HCT116 (cell line): ENCODE measurements around the gene FOXO3. TPM values are rescaled to one million over a fixed set of nuclear protein-coding genes. Genes with fewer than 3 reads are reported as not detected.

Experiments used
- ATAC-seq: fragments of 200-7000 bp; cut with Tn5 transposase; 2 replicates; pipeline ENCODE4 v1.9.1; 2020; ENCODE audit warnings: mild to moderate bottlenecking, moderate library complexity
- BruUV-seq: library from RNA; stranded (reverse); fragments of 400-500 nt; replicated peaks from 2 replicates; lab custom pipeline; 2021; lab: Mats Ljungman, UMichigan
- CTCF ChIA-PET: fragments of 300-600 bp; sonication (Branson Sonifier 250); formaldehyde crosslinking; loops from one replicate; lab custom pipeline; 2021; ENCODE audit warnings: antibody characterized with exemption; lab: Charles Lee
- POLR2A ChIA-PET: fragments of 300-600, 350-600 bp; sonication (Branson Sonifier 250); formaldehyde crosslinking; loops from one replicate; lab custom pipeline; 2021; ENCODE audit warnings: antibody characterized with exemption; lab: Charles Lee
- RAD21 ChIA-PET, 2 experiments: fragments of 300-600 bp; sonication (Branson Sonifier 250); formaldehyde crosslinking; loops; one replicate each; lab custom pipeline; 2023; ENCODE audit warnings: low total read pairs in 2 of 2; ENCODE audit not compliant: uncharacterized antibody in 2 of 2, unreplicated experiment in 2 of 2, low non-redundant PET in 1 of 2; lab: Charles Lee
- DNase-seq: peaks from one replicate; pipeline ENCODE4 v3.0.0-alpha.2; 2010; ENCODE audit warnings: low read depth, low spot score
- H2AFZ ChIP-seq: fragments of 200-600 bp; shearing (Covaris generic), sonication (generic); 2 replicates; pipeline ENCODE4 v1.6.1; 2017; ENCODE audit warnings: low read depth, mixed run types, mixed read lengths, antibody characterized with exemption, low read length; ENCODE audit not compliant: poor library complexity, severe bottlenecking
- H3K27ac ChIP-seq: 2 replicates; pipeline ENCODE4 v1.5.1; 2012; ENCODE audit warnings: low read depth, low read length
- H3K27me3 ChIP-seq: fragments of 200-600 bp; sonication (generic); 2 replicates; pipeline ENCODE4 v1.6.1; 2016; ENCODE audit warnings: mixed run types, low read length, mixed read lengths; ENCODE audit not compliant: insufficient read depth
- H3K36me3 ChIP-seq, 2 experiments: fragments of 200-500 bp in 1 of 2; fragments of 200-600 bp in 1 of 2; sonication (Bioruptor generic) in 1 of 2; sonication (generic) in 1 of 2; 2 replicates each; pipeline versions ENCODE4 v1.5.1 to v1.6.1; 2014 to 2016; ENCODE audit warnings: low read length in 2 of 2, inconsistent platforms in 1 of 2, mixed read lengths in 1 of 2, mixed run types in 1 of 2; ENCODE audit not compliant: insufficient read depth in 2 of 2, control insufficient read depth in 1 of 2
- H3K4me1 ChIP-seq, 2 experiments: fragments of 200-600 bp in 1 of 2; sonication (generic) in 1 of 2; 2 replicates each; pipeline versions ENCODE4 v1.5.1 to v1.6.1; 2012 to 2017; ENCODE audit warnings: low read length in 2 of 2, inconsistent platforms in 1 of 2, mild to moderate bottlenecking in 1 of 2, mixed read lengths in 1 of 2, mixed run types in 1 of 2, moderate library complexity in 1 of 2; ENCODE audit not compliant: insufficient read depth in 2 of 2, control insufficient read depth in 1 of 2
- H3K4me2 ChIP-seq: fragments of 200-600 bp; sonication (generic); 2 replicates; pipeline ENCODE4 v1.6.1; 2017; ENCODE audit warnings: mixed run types, low read length, mixed read lengths
- H3K4me3 ChIP-seq, 2 experiments: fragments of 200-600 bp in 1 of 2; sonication (generic) in 1 of 2; replicated peaks in 1 of 2; 2 replicates each; pipeline ENCODE4 v1.5.1; 2011 to 2016; ENCODE audit warnings: low read length in 2 of 2, control low read depth in 1 of 2, low read depth in 1 of 2, mild to moderate bottlenecking in 1 of 2, mixed read lengths in 1 of 2, mixed run types in 1 of 2
- H3K79me2 ChIP-seq: fragments of 200-600 bp; sonication (generic); 2 replicates; pipeline ENCODE4 v1.6.1; 2017; ENCODE audit warnings: mild to moderate bottlenecking, mixed run types, low read length, moderate library complexity, mixed read lengths; ENCODE audit not compliant: insufficient read depth
- H3K9ac ChIP-seq: fragments of 200-600 bp; sonication (generic); 2 replicates; pipeline ENCODE4 v1.6.1; 2016; ENCODE audit warnings: low read length, mixed read lengths
- H3K9me2 ChIP-seq: fragments of 200-600 bp; sonication (generic), shearing (Covaris generic); 2 replicates; pipeline ENCODE4 v1.6.1; 2017; ENCODE audit warnings: mixed run types, mild to moderate bottlenecking, moderate library complexity; ENCODE audit not compliant: insufficient read depth
- H3K9me3 ChIP-seq, 2 experiments: fragments of 200-500 bp in 1 of 2; fragments of 200-600 bp in 1 of 2; sonication (Bioruptor generic) in 1 of 2; sonication (generic) in 1 of 2; 2 replicates each; pipeline ENCODE4 v1.6.1; 2014 to 2017; ENCODE audit warnings: low read length in 2 of 2, mixed read lengths in 2 of 2, inconsistent platforms in 1 of 2, low read depth in 1 of 2, mild to moderate bottlenecking in 1 of 2, mixed run types in 1 of 2, moderate library complexity in 1 of 2; ENCODE audit not compliant: control insufficient read depth in 1 of 2, insufficient read depth in 1 of 2
- H4K20me1 ChIP-seq: fragments of 200-600 bp; sonication (generic), shearing (Covaris generic); 2 replicates; pipeline ENCODE4 v1.6.1; 2017; ENCODE audit warnings: mixed run types, mild to moderate bottlenecking, moderate library complexity; ENCODE audit not compliant: insufficient read depth
- CBX3 ChIP-seq: IDR thresholded peaks from 2 replicates; pipeline ENCODE4 v1.6.1; 2012; ENCODE audit warnings: low read depth
- EGR1 ChIP-seq: IDR thresholded peaks from 2 replicates; pipeline ENCODE4 v1.6.1; 2012; ENCODE audit warnings: low read depth
- EZH2 ChIP-seq: fragments of 200-600 bp; sonication (generic); IDR thresholded peaks from 2 replicates; pipeline ENCODE4 v1.6.1; 2017; ENCODE audit warnings: antibody characterized with exemption, mixed run types
- EZH2phosphoT487 ChIP-seq: fragments of 200-600 bp; IDR thresholded peaks from 2 replicates; pipeline ENCODE4 v1.6.1; 2018; ENCODE audit warnings: antibody characterized with exemption, borderline replicate concordance
- POLR2A ChIP-seq: IDR thresholded peaks from 2 replicates; pipeline ENCODE4 v1.7.0; 2011; ENCODE audit warnings: borderline replicate concordance; ENCODE audit not compliant: insufficient read depth, insufficient read length; ENCODE audit errors: extremely low read depth
- REST ChIP-seq: IDR thresholded peaks from 2 replicates; pipeline ENCODE4 v1.6.1; 2012; ENCODE audit warnings: low read depth
- YY1 ChIP-seq: IDR thresholded peaks from 2 replicates; pipeline ENCODE4 v1.6.1; 2011; ENCODE audit warnings: low read length, low read depth, moderate library complexity, mild to moderate bottlenecking; ENCODE audit not compliant: insufficient replicate concordance; ENCODE audit errors: extremely low read depth
- intact Hi-C: fragments of 100-400 bp; cut with micrococcal nuclease; formaldehyde crosslinking; loops from 2 replicates; pipeline ENCODE4 v1.10.0; 2022
- total RNA-seq: library from RNA; stranded (reverse); gene quantifications from one replicate; pipeline ENCODE4 v1.2.1, GENCODE V29; 2021; ENCODE audit not compliant: unreplicated experiment

The FOXO3 gene
- total RNA-seq, 1 experiment from 2014 or later = 40.0 TPM

GRCh38 chr6:108626777-108627176 is 66.1 kb downstream of the FOXO3 start:
- Histone ChIP-seq H3K9ac (no peak overlapping the region), H3K9me2 (no peaks in the 10 kb centered on the region), H4K20me1 (peaks cover 26% of the 10 kb centered on the region), H3K4me1 (peaks cover 0 to 16% of the 10 kb centered on the region in 2 experiments; a peak in 1 of 4 replicates), H3K4me3 (no peak overlapping the region), H3K27me3 (no peaks in the 10 kb centered on the region), H2AFZ (no peak overlapping the region), H3K79me2 (peaks cover 90% of the 10 kb centered on the region), H3K9me3 (no peaks in the 10 kb centered on the region), H3K36me3 (no peaks in the 10 kb centered on the region), H3K4me2 (no peak overlapping the region), H3K27ac (no peak overlapping the region)
- BruUV-seq = no TSS peak
- ATAC-seq (no peak), DNase-seq (no peak)
- ChIA-PET CTCF (no interaction called here), POLR2A (no interaction called here), RAD21 (no interaction called here)
- intact Hi-C loops = no loop called here
- TF ChIP-seq REST (no peak), EZH2 (no peak), YY1 (no peak), EZH2phosphoT487 (no peak), EGR1 (no peak), POLR2A (no peak), CBX3 (no peak)
